Endodermal cell (in vitro differentiated cells): ENCODE measurements around the gene MAP3K3. TPM values are rescaled to one million over a fixed set of nuclear protein-coding genes. Genes with fewer than 3 reads are reported as not detected.

Source experiments
- DNase-seq: peaks from one replicate; pipeline ENCODE4 v3.0.0-alpha.2; 2017
- H3K27ac ChIP-seq: 2 replicates; pipeline ENCODE4 v1.5.1; 2013; ENCODE audit warnings: mild to moderate bottlenecking, low read depth, low read length, moderate library complexity
- H3K27me3 ChIP-seq: 2 replicates; pipeline ENCODE4 v1.6.1; 2013; ENCODE audit warnings: mild to moderate bottlenecking, low read length, moderate library complexity; ENCODE audit not compliant: insufficient read depth, control insufficient read depth, poor library complexity, severe bottlenecking
- H3K36me3 ChIP-seq: 2 replicates; pipeline ENCODE4 v1.7.0; 2013; ENCODE audit warnings: mild to moderate bottlenecking, low read length, moderate library complexity; ENCODE audit not compliant: control insufficient read depth, insufficient read depth
- H3K4me1 ChIP-seq: one replicate; pipeline ENCODE4 v1.7.0; 2013; ENCODE audit warnings: low read length; ENCODE audit not compliant: control insufficient read depth, insufficient read depth
- H3K4me3 ChIP-seq: 2 replicates; pipeline ENCODE4 v1.5.1; 2013; ENCODE audit warnings: mild to moderate bottlenecking, low read length, moderate library complexity
- H3K9ac ChIP-seq: 2 replicates; pipeline ENCODE4 v1.6.1; 2013; ENCODE audit warnings: mild to moderate bottlenecking, low read length, moderate library complexity; ENCODE audit not compliant: poor library complexity, severe bottlenecking; ENCODE audit errors: extremely low read depth
- H3K9me3 ChIP-seq: 2 replicates; pipeline ENCODE4 v1.6.1; 2013; ENCODE audit warnings: mild to moderate bottlenecking, low read length, moderate library complexity; ENCODE audit not compliant: control insufficient read depth
- H3K27ac Mint-ChIP-seq: 2 replicates; pipeline ENCODE4 v1.8.0; 2020; ENCODE audit warnings: mixed read lengths
- H3K27me3 Mint-ChIP-seq: 2 replicates; pipeline ENCODE4 v1.8.0; 2021; ENCODE audit warnings: mild to moderate bottlenecking, mixed read lengths; ENCODE audit not compliant: insufficient read depth
- H3K36me3 Mint-ChIP-seq: 2 replicates; pipeline ENCODE4 v1.8.0; 2020; ENCODE audit warnings: low read depth, mixed read lengths
- H3K4me1 Mint-ChIP-seq: 2 replicates; pipeline ENCODE4 v1.8.0; 2020; ENCODE audit warnings: mixed read lengths
- H3K4me3 Mint-ChIP-seq: 2 replicates; pipeline ENCODE4 v1.8.0; 2020; ENCODE audit warnings: mild to moderate bottlenecking, moderate library complexity, mixed read lengths
- H3K9me3 Mint-ChIP-seq: 2 replicates; pipeline ENCODE4 v1.8.0; 2020; ENCODE audit warnings: mild to moderate bottlenecking, mixed read lengths
- WGBS, 2 experiments: methylation state at CpG; one replicate each; pipeline versions ENCODE4 v1.1.5 to v1.1.7; 2013; ENCODE audit warnings: missing lambda C conversion rate in 2 of 2, mixed read lengths in 1 of 2; ENCODE audit not compliant: insufficient coverage in 1 of 2, insufficient read length in 1 of 2; 5-methylcytosine and 5-hydroxymethylcytosine counted together
- total RNA-seq, 2 donors: library from RNA; stranded (reverse); fragmentation: NEBNext Ultra II Directional in 1 of 2; extraction: Animal tissue kit (Norgen Biotek cat#: 25700) in 1 of 2; gene quantifications; 2 replicates in 1 of 2; 3 replicates in 1 of 2; pipeline ENCODE4 v1.2.1, GENCODE V29; 2021
- TF ChIP-seq, protein P1 (sequence below): fragments of 200-600 bp; sonication (generic); conservative IDR thresholded peaks from 2 replicates; pipeline ENCODE4 v1.5.0; 2021; ENCODE audit warnings: antibody characterized with exemption, mild to moderate bottlenecking

MAP3K3 gene
- total RNA-seq, 2 donors from 2014 or later = 19.9 to 23.3 TPM

DNA sequence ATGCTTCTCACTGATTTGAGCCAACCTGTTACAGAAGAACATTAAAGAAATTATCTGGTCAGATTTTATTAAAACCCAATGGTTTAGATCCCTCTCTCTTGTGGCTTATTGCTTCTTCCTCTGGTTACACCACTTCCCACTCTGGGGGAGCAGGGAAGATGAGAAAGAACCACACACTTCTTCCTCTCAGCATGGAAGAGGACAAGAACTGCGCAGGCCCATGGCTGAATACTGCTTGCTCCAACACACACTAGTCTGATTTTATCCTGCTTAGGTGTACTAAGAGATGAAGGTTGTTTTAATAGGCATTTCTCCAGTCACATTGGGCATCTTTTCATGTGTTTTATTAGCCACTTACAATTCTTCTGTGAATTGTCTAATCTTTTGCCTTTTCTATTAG lies 27.6 kb downstream of the MAP3K3 start:
- peaks cover 23% of the 10 kb centered on the region for H3K36me3 ChIP-seq
- H3K4me3 ChIP-seq = no peak overlapping the region
- Mint-ChIP-seq H3K36me3 (peaks cover 26% of the 10 kb centered on the region), H3K27ac (no peak overlapping the region), H3K9me3 (no peaks in the 10 kb centered on the region), H3K4me1 (peaks cover 14% of the 10 kb centered on the region), H3K27me3 (no peaks in the 10 kb centered on the region), H3K4me3 (no peak overlapping the region)
- H3K27ac ChIP-seq = no peak overlapping the region
- H3K27me3 ChIP-seq = no peaks in the 10 kb centered on the region
- H3K9me3 ChIP-seq = no peaks in the 10 kb centered on the region
- TF ChIP-seq, protein P1, sequence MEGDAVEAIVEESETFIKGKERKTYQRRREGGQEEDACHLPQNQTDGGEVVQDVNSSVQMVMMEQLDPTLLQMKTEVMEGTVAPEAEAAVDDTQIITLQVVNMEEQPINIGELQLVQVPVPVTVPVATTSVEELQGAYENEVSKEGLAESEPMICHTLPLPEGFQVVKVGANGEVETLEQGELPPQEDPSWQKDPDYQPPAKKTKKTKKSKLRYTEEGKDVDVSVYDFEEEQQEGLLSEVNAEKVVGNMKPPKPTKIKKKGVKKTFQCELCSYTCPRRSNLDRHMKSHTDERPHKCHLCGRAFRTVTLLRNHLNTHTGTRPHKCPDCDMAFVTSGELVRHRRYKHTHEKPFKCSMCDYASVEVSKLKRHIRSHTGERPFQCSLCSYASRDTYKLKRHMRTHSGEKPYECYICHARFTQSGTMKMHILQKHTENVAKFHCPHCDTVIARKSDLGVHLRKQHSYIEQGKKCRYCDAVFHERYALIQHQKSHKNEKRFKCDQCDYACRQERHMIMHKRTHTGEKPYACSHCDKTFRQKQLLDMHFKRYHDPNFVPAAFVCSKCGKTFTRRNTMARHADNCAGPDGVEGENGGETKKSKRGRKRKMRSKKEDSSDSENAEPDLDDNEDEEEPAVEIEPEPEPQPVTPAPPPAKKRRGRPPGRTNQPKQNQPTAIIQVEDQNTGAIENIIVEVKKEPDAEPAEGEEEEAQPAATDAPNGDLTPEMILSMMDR = no peak
- H3K4me1 ChIP-seq = no peaks in the 10 kb centered on the region
- WGBS, 2 experiments = no CpG with 5 or more reads among the region's 1 CpG
- no peak for DNase-seq
- no peak overlapping the region for H3K9ac ChIP-seq

DNA sequence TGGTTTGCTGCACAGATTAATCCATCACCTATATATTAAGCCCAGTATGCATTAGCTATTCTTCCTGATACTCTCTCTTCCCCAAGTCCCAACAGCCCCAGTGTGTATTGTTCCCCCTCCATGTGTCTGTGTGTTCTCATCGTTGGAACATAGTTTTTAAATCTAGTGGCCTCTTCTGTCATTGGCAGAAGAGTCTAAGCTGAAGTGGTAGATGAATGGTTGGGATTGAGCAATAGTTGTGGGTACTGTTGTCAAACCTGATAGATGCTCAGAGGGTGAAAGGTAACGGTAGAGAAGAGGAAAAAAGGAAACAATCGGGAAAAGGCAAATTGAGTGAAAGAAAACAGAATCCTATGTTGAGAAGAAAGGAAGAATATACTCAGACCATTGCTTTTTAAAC lies 29.9 kb downstream of the MAP3K3 start:
- Mint-ChIP-seq H3K4me3 (no peak overlapping the region), H3K36me3 (peaks cover 28% of the 10 kb centered on the region), H3K4me1 (peaks cover 12% of the 10 kb centered on the region), H3K27me3 (no peaks in the 10 kb centered on the region), H3K27ac (no peak overlapping the region), H3K9me3 (no peaks in the 10 kb centered on the region)
- TF ChIP-seq, protein P1 = no peak
- Histone ChIP-seq H3K27ac (no peak overlapping the region), H3K9ac (no peak overlapping the region), H3K4me1 (no peaks in the 10 kb centered on the region), H3K36me3 (peaks cover 20% of the 10 kb centered on the region), H3K4me3 (no peak overlapping the region), H3K27me3 (no peaks in the 10 kb centered on the region), H3K9me3 (no peaks in the 10 kb centered on the region)
- no peak for DNase-seq
- WGBS, 2 experiments = 96 to 100% methylated on average over 2 to 3 of the region's 3 CpGs

DNA sequence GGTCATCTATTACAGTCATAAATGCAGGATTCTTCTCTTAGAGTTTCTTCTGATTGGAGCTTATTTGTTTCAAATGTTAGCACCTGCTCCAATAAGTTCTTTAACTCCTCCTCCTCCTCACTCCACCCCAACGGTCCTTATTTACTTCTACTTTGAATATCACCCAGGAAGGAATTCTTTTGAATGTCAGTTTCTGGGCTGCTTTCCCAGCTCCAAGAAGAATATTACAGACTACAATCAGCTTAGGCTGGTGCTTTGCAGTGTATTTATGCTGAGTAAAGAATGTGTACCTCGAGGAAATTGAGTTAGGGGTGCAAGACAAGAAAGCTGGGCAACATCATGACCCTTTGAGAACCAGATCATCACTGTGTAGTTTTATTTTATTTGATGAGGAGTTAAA lies 30.8 kb downstream of the MAP3K3 start:
- H3K4me3 ChIP-seq = no peak overlapping the region
- TF ChIP-seq, protein P1 = no peak
- no peak overlapping the region for H3K4me3 Mint-ChIP-seq
- H3K9me3 ChIP-seq = no peaks in the 10 kb centered on the region
- H3K27ac ChIP-seq = no peak overlapping the region
- H3K9ac ChIP-seq = no peak overlapping the region
- 80 to 88% methylated on average over 2 of the region's 2 CpGs for WGBS, 2 experiments
- no peaks in the 10 kb centered on the region for H3K27me3 ChIP-seq
- no peak overlapping the region for H3K27ac Mint-ChIP-seq
- H3K36me3 ChIP-seq = peaks cover 23% of the 10 kb centered on the region
- no peaks in the 10 kb centered on the region for H3K4me1 ChIP-seq
- H3K36me3 Mint-ChIP-seq = peaks cover 28% of the 10 kb centered on the region
- H3K4me1 Mint-ChIP-seq = peaks cover 3% of the 10 kb centered on the region
- no peaks in the 10 kb centered on the region for H3K27me3 Mint-ChIP-seq
- DNase-seq = no peak
- no peaks in the 10 kb centered on the region for H3K9me3 Mint-ChIP-seq
